Measurements from ENCODE around the gene PLEKHG1.

GRCh38 chr6:150616586-150616985 lies 16.9 kb downstream of the PLEKHG1 start:
- TF ChIP-seq SP1 (CRISPR knock-in tag; conservative IDR thresholded peaks at IDR 0.05) (no peak), CTCF (IDR thresholded peaks at IDR 0.05) (no peak), E2F4 (CRISPR knock-in tag; IDR thresholded peaks at IDR 0.05; ENCODE audit: borderline replicate concordance, low read depth) (no peak), MAX (CRISPR knock-in tag; IDR thresholded peaks at IDR 0.05) (no peak), ATF3 (CRISPR knock-in tag; conservative IDR thresholded peaks at IDR 0.05) (no peak), CBFB (CRISPR knock-in tag; IDR thresholded peaks at IDR 0.05; ENCODE audit: low read depth) (no peak), JUN (CRISPR knock-in tag; IDR thresholded peaks at IDR 0.05) (no peak), SMAD4 (CRISPR knock-in tag; IDR thresholded peaks at IDR 0.05) (no peak), ZNF263 (CRISPR knock-in tag; IDR thresholded peaks at IDR 0.05; ENCODE audit: low read depth) (no peak), E2F5 (CRISPR knock-in tag; IDR thresholded peaks at IDR 0.05) (no peak), FOXP1 (CRISPR knock-in tag; IDR thresholded peaks at IDR 0.05; ENCODE audit: borderline replicate concordance) (no peak), TP53 (CRISPR knock-in tag; IDR thresholded peaks at IDR 0.05) (no peak), ZNF423 (CRISPR knock-in tag; IDR thresholded peaks at IDR 0.05) (no peak)

Measured in WTC11 (cell line).